GM12872 (cell line): ENCODE results near the gene RCE1.

Experiments used
- CTCF ChIP-seq: IDR thresholded peaks from 3 replicates; pipeline ENCODE4 v1.5.1; 2011; ENCODE audit warnings: low read depth, mild to moderate bottlenecking, low read length, moderate library complexity; ENCODE audit not compliant: insufficient read depth

RCE1 gene

GRCh38 chr11:66864924-66865697 is 21.9 kb downstream of the RCE1 start:
- TF ChIP-seq CTCF: no peak

GRCh38 chr11:66866007-66866406 is 22.8 kb downstream of the RCE1 start:
- no peak for TF ChIP-seq CTCF

GRCh38 chr11:66866511-66866986 is 23.3 kb downstream of the RCE1 start:
- TF ChIP-seq CTCF: no peak

- 0 out of 3 replicates have a peak, but pooled peaks have one; percentile 14 for TF ChIP-seq CTCF
Measured at GRCh38 chr11:66867425-66868040, 24.3 kb downstream of the RCE1 start.

GRCh38 chr11:66868082-66868725 is 25.0 kb downstream of the RCE1 start:
- no peak for TF ChIP-seq CTCF

- peak; percentile 78 for TF ChIP-seq CTCF
Measured at GRCh38 chr11:66868726-66869566, 25.7 kb downstream of the RCE1 start.

GRCh38 chr11:66869567-66869870 is 26.3 kb downstream of the RCE1 start:
- TF ChIP-seq CTCF: no peak
